Astrocyte (in vitro differentiated cells and primary cell): ENCODE results near the gene NAGLU.

Source experiments
- CTCF ChIP-seq: IDR thresholded peaks from 2 replicates; pipeline ENCODE4 v1.5.1; 2011; ENCODE audit warnings: low read depth, mild to moderate bottlenecking, inconsistent platforms, low read length, moderate library complexity; ENCODE audit not compliant: insufficient read depth
- EZH2 ChIP-seq: IDR thresholded peaks from 2 replicates; pipeline ENCODE4 v1.6.1; 2012; ENCODE audit warnings: mild to moderate bottlenecking, low read length, inconsistent platforms; ENCODE audit not compliant: insufficient read depth

- TF ChIP-seq CTCF (no peak), EZH2 (no peak)
Observed at GRCh38 chr17:42541041-42541833, 5.2 kb downstream of the NAGLU start.
